Activated T-cell treated with anti-CD3 and anti-CD28 coated beads for 4 hours (primary cell): ENCODE measurements around the gene INTS14.
"Not testable (repeated sequence)": the region's sequence is repeated elsewhere in the genome, so short reads cannot be mapped to it uniquely, and the experiment has no call there.

Experiments used
- DNase-seq: peaks from one replicate; pipeline ENCODE4 v3.0.0-alpha.2; 2020

The INTS14 gene

GRCh38 chr15:65630760-65631159, 19.8 kb upstream of the INTS14 start:
- DNase-seq: no peak

DNA sequence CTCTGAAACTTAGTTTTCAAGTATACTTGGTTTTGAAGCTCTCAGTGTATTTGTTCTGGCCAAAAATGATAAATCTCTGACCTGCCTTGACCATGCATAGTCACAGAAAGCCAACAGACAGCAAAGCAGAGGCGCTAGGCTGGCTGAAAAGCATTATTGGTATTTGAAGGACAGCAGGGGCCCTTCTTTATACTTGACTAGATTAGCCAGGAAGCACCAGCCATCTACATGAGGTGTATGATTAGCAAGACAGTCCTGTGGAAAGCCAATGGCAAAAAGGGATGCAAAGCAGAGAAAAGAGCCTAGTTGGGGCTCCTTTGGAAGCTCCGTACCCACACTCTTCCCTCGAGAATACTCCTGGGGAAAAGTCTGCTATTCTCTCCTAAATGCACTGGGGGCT, 18.6 kb upstream of the INTS14 start:
- DNase-seq: no peak

DNA sequence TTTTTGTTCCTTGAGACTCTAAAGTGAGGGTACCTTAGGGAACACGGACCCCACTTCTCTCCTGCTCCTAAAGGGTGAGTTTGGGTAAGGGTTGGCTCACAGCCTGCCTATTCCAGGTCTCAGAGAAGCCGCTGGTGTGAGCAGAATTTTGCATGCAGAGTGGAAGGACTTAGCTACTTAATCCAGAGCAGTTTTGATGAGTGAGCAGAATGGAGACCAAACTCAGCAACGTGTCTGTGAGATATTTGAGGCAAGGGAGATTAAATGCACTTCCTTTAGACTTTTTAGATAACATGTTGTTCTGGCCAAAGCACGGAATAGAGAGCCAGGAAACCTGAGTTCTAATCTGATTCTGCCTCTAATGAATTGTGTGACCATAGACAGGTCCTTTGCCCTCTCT, 15.9 kb upstream of the INTS14 start:
- DNase-seq: no peak

DNA sequence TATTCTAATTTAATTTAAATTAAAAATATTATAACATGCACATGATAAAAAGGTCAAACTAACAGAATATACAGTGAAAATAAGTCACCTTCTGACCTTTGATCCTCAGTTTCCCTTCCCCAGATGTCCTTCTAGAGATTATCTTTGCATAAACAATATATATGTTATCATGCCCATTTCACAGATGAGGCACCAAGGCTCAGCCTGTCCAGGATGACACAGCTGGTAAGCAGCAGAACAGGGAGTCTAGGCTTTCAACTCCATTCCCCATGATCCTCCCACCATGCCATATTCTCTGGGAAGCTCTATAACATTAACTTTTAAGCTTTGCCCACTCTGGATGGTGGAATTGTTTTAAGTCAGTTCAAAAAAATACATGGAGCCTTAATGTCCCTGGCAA, 12.2 kb upstream of the INTS14 start:
- no peak for DNase-seq

DNA sequence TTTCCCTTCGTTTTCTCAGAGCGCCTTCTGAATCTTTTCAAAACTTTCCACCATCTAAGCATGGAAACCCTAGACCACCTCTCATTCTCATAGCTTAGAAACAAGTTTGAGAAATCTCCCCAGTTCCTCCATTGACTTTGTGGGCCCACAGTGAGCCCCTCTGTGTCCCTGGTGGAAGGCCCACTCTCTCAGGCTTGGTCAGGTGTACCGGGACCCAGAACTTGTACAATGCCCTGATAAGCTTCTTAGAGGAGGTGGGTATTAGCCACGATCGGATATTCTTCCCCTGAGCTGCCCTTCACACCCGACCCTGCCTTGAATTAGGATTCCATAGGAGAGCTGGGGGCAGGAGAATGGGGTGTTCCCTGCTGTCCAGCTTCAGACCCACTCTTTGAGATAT, 10.7 kb upstream of the INTS14 start, which contains the start of gene SLC24A1:
Gene SLC24A1 (plus strand): TSS at position 301 of the 400 bp plus-strand sequence. CDS start 2,143 bp downstream, outside the sequence.
- DNase-seq: no peak

GRCh38 chr15:65620833-65621232, 9.9 kb upstream of the INTS14 start:
- no peak for DNase-seq

GRCh38 chr15:65619626-65620290, 8.8 kb upstream of the INTS14 start:
- no peak for DNase-seq

DNA sequence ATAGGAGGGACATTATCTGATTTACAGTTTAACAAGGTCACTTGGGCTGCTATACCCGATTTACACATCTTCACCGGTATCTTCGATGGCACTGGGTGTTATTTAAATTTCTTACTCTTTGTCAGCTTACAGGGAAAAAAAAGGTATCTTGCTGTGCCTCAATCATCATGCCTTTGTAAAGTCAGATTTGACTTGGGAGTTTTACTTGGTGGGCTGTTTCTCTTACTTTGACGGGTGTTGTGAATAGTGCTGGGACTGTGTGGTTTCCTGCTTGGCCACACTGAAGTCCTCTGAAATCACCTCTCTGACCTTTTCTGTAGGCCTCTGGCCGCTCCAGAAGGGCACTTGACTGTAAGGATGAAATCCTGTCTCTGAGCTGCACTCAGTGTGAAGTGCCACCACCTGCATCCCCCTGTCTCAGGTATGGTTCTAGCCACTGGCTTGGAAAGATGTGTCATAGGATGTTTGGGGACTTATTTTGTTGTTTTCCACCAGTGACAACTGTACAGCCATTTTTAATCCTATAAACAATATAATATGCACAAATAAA, 7.7 kb upstream of the INTS14 start:
- DNase-seq: no peak

DNA sequence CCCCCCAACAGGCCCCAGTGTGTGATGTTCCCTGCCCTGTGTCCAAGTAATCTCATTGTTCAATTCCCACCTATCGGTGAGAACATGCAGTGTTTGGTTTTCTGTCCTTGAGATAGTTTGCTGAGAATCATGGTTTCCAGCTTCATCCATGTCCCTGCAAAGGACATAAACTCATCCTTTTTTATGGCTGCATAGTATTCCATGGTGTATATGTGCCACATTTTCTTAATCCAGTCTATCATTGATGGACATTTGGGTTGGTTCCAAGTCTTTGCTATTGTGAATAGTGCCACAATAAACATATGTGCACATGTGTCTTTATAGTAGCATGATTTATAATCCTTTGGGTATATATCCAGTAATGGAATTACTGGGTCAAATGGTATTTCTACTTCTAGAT, 5.0 kb upstream of the INTS14 start:
- not testable (repeated sequence) for DNase-seq

DNA sequence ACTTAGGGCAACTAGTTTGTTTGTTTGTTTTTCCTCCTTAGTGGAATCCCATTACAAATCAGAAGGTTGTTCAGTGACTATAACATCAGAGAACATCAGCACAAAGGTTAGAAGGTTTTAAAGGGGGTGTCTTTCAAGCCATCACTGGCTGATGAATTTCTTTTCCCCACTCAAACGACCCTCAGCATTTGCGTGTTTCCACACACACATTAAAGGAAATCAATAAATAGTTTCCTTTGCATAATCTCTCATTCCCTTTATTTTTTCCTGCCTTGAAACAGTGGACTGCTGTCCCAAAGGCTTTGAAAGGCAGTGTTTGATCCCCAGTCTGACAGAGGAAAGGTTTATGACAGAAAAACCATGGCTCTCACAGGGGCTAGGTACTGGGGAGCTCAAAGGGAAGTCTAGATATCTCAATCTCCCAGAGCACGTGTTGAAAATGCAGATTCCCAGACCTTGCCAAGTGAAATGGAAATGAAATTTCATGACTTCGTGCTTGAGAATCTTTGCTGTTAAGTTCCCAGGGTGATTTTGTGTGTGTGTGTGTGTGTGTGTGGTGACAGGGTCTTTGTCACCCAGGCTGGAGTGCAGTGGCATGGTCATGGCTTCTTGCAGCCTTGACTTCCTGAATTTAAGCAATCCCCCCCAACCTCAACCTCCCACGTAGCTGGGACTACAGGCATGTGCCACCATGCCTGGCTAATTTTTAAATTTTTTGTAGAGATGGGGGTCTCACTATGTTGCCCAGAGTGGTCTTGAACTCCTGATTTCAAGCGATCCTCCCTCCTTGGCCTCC, 2.2 kb upstream of the INTS14 start:
- no peak for DNase-seq

DNA sequence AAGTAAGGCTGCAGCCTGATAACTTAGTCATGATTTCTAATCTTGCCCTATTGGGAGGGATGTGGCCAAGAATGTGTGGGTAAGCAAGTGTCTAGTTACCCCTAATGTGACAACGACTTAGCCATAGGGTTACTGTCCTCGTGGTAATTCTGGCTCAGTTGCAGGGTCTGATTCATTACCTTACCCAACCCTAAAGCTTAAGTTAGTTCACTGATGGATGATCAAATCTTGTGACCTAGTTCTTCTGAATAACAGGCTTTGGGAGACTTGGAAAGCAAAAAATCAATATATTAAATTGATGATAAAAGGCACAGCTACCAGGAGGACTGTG, 1.6 kb upstream of the INTS14 start:
- no peak for DNase-seq

DNA sequence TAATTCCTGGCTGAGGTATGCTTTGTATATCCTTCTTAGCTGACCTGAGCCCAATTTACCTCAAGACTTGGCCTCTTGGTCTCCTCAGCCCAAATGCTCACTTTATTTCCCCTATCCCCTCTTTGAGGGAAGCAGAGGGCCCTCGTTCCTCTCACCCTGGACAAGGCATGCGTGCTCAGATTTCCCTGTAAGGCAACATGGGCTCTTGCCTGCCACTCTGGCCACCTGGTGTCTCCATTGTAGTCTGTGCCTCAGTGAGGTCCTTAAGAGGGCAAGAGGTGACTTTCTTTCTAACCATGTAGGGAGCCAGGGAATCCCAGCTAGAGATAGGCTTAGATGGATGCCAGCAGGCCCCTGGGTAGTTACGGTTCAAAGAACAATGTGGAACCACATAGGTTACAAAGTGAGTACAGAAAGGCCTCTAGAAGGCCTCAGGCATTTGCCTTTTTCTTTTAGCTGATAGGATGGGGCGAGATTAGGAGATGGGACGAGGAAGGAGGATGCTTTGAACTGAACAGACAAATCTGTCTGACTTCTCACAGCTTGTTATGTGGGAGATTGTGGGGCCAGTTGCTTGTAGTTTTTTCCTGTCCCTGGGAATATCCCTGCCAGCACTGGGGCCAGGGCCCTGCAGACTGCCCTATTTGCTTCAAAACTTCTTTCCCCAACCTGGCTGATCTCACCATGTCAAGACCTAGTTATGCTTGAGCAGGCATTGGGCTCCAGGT, 1.1 kb upstream of the INTS14 start:
- DNase-seq: no peak

- DNase-seq: no peak
Observed at GRCh38 chr15:65603559-65603958, 7.4 kb downstream of the INTS14 start.

- no peak for DNase-seq
Observed at GRCh38 chr15:65603134-65603533, 7.8 kb downstream of the INTS14 start.

GRCh38 chr15:65599677-65600076, 11.3 kb downstream of the INTS14 start:
- no peak for DNase-seq

DNA sequence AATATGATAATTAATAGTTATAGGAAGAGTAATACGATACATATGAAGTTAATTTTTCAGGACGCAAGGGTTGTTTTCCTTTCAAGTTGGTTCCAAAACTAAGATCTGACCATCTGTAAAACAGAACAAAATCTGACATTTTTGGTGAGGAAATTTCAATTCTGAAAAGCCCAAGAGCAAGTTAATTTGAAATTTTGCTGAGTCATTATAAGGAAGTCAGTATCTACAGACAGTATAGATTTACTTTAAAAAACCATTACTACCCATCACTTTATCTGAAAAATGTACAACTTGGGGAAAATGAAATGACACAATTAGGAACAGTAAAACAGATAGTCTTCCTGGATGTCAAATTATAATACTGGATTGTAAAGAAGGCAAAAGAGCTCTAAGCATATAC, 12.5 kb downstream of the INTS14 start:
- no peak for DNase-seq

DNA sequence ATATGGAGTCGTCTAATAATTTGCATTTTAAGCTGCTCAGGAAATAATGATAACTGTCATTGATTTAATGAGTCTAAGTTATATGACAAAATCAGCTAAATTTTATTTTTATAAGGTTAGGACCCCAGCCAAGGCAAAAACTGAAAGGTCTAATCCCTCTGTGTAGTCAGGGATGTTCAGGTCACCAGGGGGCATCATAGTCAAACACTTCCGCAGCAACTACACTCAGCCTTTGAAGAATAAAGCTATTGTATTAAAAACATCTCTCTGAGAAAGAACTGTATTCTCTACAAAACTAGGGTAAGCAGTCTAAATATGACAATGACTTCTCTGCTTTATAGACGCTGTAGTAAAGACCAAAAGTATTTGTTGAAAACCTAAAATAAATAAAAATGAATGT, 15.0 kb downstream of the INTS14 start:
- DNase-seq: no peak

DNA sequence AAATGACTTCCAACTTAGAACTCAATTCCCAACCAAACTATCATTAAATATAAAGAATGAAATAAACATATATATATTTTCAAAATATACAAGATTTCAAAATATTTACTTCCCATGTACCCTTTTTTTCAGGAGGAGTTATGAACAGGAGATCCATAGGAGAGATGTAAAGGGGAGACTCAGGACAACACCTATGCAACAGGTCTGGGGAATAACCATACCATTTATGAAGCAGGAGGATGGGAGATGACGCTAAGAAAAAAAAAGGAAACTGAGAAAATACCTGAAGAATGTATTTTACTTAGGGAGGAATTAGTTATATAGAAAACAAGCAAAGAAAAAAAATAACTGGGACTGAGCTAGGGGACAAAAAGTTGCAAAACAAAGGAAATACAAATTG, 23.8 kb downstream of the INTS14 start:
- DNase-seq: no peak

GRCh38 chr15:65584241-65584640, 26.7 kb downstream of the INTS14 start:
- no peak for DNase-seq

DNA sequence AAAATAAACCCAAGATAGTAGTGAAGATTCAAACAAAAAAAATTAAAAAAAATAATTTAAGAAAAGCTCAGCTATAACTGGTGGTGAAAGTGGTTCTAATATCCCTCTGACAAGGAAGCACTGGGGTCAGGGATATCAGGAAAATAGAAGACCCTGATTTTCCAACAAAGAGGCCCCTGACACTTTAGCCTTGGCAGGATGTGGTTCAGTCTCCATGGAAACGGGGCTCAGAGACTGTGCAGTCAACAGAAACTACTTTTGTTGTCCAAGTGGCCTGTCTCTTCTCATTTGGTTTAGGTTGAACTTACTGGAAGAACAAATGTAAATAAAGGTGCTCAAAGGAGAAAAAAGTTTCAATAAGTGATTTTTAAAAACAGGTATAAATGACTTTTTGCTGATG, 27.2 kb downstream of the INTS14 start:
- DNase-seq: peak; percentile 11

DNA sequence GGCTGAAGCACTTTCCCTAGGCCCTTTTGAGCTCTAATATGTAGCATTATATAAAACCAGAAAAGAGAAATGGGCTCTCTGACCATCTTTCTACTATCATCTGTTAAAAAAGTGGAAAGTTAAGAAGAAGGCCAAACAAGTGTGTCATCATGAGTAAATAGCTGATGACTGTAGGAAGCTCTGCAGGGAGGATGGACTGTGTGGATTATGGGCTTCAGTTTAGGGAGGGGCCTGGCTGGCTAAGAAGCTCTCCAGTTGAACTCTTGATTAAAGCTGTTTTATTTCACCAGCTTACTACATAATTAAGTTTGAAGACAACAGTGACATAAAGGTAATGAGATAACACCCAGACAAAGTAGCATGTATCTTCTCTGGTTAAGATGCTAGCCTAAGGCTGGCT, 30.6 kb downstream of the INTS14 start:
- DNase-seq: no peak

DNA sequence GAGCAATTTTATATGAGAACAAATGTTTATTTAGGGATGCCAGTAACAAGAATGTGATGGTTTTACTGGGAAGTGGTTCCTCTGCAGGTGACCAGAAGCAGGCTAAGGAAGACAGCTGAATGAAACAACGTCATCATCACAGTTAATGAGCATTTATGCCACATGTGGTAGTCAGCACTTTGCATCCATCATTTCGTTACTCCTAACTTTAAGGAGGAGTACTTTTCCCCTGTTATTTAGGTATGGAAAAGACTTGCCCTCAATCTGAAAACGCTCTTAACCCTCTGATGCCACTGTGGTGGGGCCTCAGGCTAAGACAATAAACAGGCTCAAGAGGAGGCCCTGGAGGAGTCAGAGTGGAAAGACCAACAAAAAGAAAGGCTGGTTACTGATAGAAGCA, 31.2 kb downstream of the INTS14 start:
- DNase-seq: no peak

GRCh38 chr15:65578904-65579728, 31.8 kb downstream of the INTS14 start:
- no peak for DNase-seq
